H1 (cell line): ENCODE results near the gene COLQ. TPM values are rescaled to one million over a fixed set of nuclear protein-coding genes. Genes with fewer than 3 reads are reported as not detected.

Source experiments
- CTCF ChIA-PET: fragments of 300-600 bp; sonication (Branson Sonifier 250); formaldehyde crosslinking; loops from one replicate; lab custom pipeline; 2021; ENCODE audit not compliant: partially characterized antibody; lab: Charles Lee
- POLR2A ChIA-PET: fragments of 300-600 bp; sonication (Branson Sonifier 250); formaldehyde crosslinking; loops from one replicate; lab custom pipeline; 2021; ENCODE audit warnings: inconsistent platforms; ENCODE audit not compliant: partially characterized antibody; lab: Charles Lee
- DNase-seq, 2 experiments: peaks; one replicate each; pipeline versions ENCODE4 v3.0.0 to v3.0.0-alpha.2; 2010 to 2022; ENCODE audit warnings: low spot score in 2 of 2, low read depth in 1 of 2, mixed read lengths in 1 of 2
- FAIRE-seq: peaks from 2 replicates; lab custom pipeline; 2011; peaks lifted over from hg19 to GRCh38; lab: Jason Lieb, UNC
- H2AFZ ChIP-seq: 2 replicates; pipeline ENCODE4 v1.8.1; 2012; ENCODE audit warnings: low read length, inconsistent platforms
- H2AK5ac ChIP-seq: 2 replicates; pipeline ENCODE4 v1.6.1; 2013; ENCODE audit warnings: low read depth, low read length
- H2BK120ac ChIP-seq: replicated peaks from 2 replicates; pipeline ENCODE3; 2013; ENCODE audit warnings: low read depth, low read length, inconsistent platforms
- H2BK12ac ChIP-seq: 2 replicates; pipeline ENCODE4 v1.6.1; 2013; ENCODE audit warnings: low read depth, low read length
- H2BK15ac ChIP-seq: 2 replicates; pipeline ENCODE4 v1.6.1; 2013; ENCODE audit warnings: low read length
- H2BK20ac ChIP-seq: 2 replicates; pipeline ENCODE4 v1.6.1; 2013; ENCODE audit warnings: low read length
- H2BK5ac ChIP-seq: 2 replicates; pipeline ENCODE4 v1.6.1; 2013; ENCODE audit warnings: low read depth, low read length
- H3K14ac ChIP-seq: 2 replicates; pipeline ENCODE4 v1.6.1; 2013; ENCODE audit warnings: inconsistent platforms; ENCODE audit not compliant: insufficient read length
- H3K18ac ChIP-seq: 2 replicates; pipeline ENCODE4 v1.6.1; 2013; ENCODE audit warnings: low read length; ENCODE audit errors: extremely low read depth
- H3K23ac ChIP-seq: 2 replicates; pipeline ENCODE4 v1.6.1; 2013; ENCODE audit warnings: inconsistent platforms; ENCODE audit not compliant: insufficient read length
- H3K23me2 ChIP-seq: 2 replicates; pipeline ENCODE4 v1.6.1; 2013; ENCODE audit warnings: low read depth, low read length
- H3K27ac ChIP-seq: 2 replicates; pipeline ENCODE4 v1.6.1; 2011; ENCODE audit warnings: low read depth, low read length, inconsistent platforms
- H3K27me3 ChIP-seq, 4 experiments: replicated peaks in 1 of 4; 1 replicate in 1 of 4; 2 replicates in 3 of 4; pipeline versions ENCODE4 v1.6.1 to v1.8.1; 2011 to 2013; ENCODE audit warnings: low read length in 3 of 4, mild to moderate bottlenecking in 3 of 4, inconsistent platforms in 2 of 4, mixed read lengths in 2 of 4, moderate library complexity in 1 of 4; ENCODE audit not compliant: control insufficient read depth in 3 of 4, insufficient read depth in 3 of 4; ENCODE audit errors: extremely low read depth in 1 of 4
- H3K36me3 ChIP-seq, 4 experiments: 2 replicates each; pipeline versions ENCODE4 v1.6.1 to v1.8.1; 2011 to 2013; ENCODE audit warnings: mild to moderate bottlenecking in 4 of 4, low read length in 3 of 4, moderate library complexity in 2 of 4, control low read depth in 1 of 4, inconsistent platforms in 1 of 4; ENCODE audit not compliant: insufficient read depth in 4 of 4, control insufficient read depth in 2 of 4
- H3K4ac ChIP-seq: replicated peaks from 2 replicates; pipeline ENCODE3; 2013; ENCODE audit warnings: low read length, low read depth, mixed read lengths, inconsistent platforms; ENCODE audit not compliant: insufficient read length
- H3K4me1 ChIP-seq, 4 experiments: replicated peaks in 1 of 4; 1 replicate in 1 of 4; 2 replicates in 3 of 4; pipeline versions ENCODE4 v1.6.1 to v1.8.1; 2011 to 2013; ENCODE audit warnings: low read length in 3 of 4, inconsistent platforms in 2 of 4, mixed read lengths in 1 of 4; ENCODE audit not compliant: insufficient read depth in 4 of 4, control insufficient read depth in 3 of 4
- H3K4me2 ChIP-seq, 2 experiments: 2 replicates each; pipeline versions ENCODE4 v1.6.1 to v1.8.1; 2011 to 2013; ENCODE audit warnings: low read depth in 2 of 2, low read length in 2 of 2, control low read depth in 1 of 2, inconsistent platforms in 1 of 2, mild to moderate bottlenecking in 1 of 2; ENCODE audit not compliant: insufficient read depth in 1 of 2
- H3K4me3 ChIP-seq, 4 experiments: fragments of 200-600, 300-600 bp in 1 of 4; sonication (generic), shearing (Covaris generic), sonication (Bioruptor Twin) in 1 of 4; 2 replicates each; pipeline versions ENCODE4 v1.5.1 to v1.8.1; 2011 to 2016; ENCODE audit warnings: low read length in 4 of 4, low read depth in 3 of 4, control low read depth in 2 of 4, inconsistent platforms in 2 of 4, mild to moderate bottlenecking in 2 of 4, mixed read lengths in 1 of 4, moderate library complexity in 1 of 4; ENCODE audit not compliant: insufficient read depth in 2 of 4; ENCODE audit errors: extremely low read depth in 1 of 4
- H3K56ac ChIP-seq: replicated peaks from 2 replicates; pipeline ENCODE3; 2013; ENCODE audit warnings: low read depth, mild to moderate bottlenecking, mixed read lengths, low read length, inconsistent platforms; ENCODE audit not compliant: insufficient read length
- H3K79me1 ChIP-seq: 2 replicates; pipeline ENCODE4 v1.6.1; 2013; ENCODE audit warnings: low read depth, low read length, control low read depth
- H3K79me2 ChIP-seq, 2 experiments: 2 replicates each; pipeline versions ENCODE4 v1.6.1 to v1.8.1; 2012 to 2013; ENCODE audit warnings: low read length in 2 of 2, mild to moderate bottlenecking in 2 of 2, inconsistent platforms in 1 of 2; ENCODE audit not compliant: insufficient read depth in 2 of 2, control insufficient read depth in 1 of 2
- H3K9ac ChIP-seq, 4 experiments: replicated peaks in 1 of 4; 1 replicate in 1 of 4; 2 replicates in 3 of 4; pipeline versions ENCODE4 v1.6.1 to v1.8.1; 2011 to 2013; ENCODE audit warnings: low read depth in 3 of 4, low read length in 3 of 4, control low read depth in 2 of 4, mild to moderate bottlenecking in 2 of 4, moderate library complexity in 2 of 4, inconsistent platforms in 1 of 4; ENCODE audit errors: extremely low read depth in 1 of 4
- H3K9me3 ChIP-seq, 2 experiments: 2 replicates each; pipeline versions ENCODE4 v1.6.1 to v1.8.1; 2012 to 2013; ENCODE audit warnings: mild to moderate bottlenecking in 2 of 2, moderate library complexity in 2 of 2, control low read depth in 1 of 2, inconsistent platforms in 1 of 2, low read depth in 1 of 2, low read length in 1 of 2, mixed read lengths in 1 of 2; ENCODE audit not compliant: insufficient read depth in 2 of 2
- H4K20me1 ChIP-seq, 2 experiments: replicated peaks in 1 of 2; 2 replicates each; pipeline versions ENCODE3 to v1.8.1; 2011 to 2013; ENCODE audit warnings: inconsistent platforms in 2 of 2, low read length in 2 of 2, mild to moderate bottlenecking in 1 of 2; ENCODE audit not compliant: insufficient read depth in 2 of 2, control insufficient read depth in 1 of 2
- H4K5ac ChIP-seq: 2 replicates; pipeline ENCODE4 v1.6.1; 2013; ENCODE audit warnings: low read length, low read depth, mixed read lengths, inconsistent platforms; ENCODE audit not compliant: insufficient read length
- H4K8ac ChIP-seq: 2 replicates; pipeline ENCODE4 v1.8.0; 2013; ENCODE audit warnings: mild to moderate bottlenecking, moderate library complexity, low read length, inconsistent platforms; ENCODE audit not compliant: insufficient read depth; ENCODE audit errors: extremely low read depth
- H4K91ac ChIP-seq: replicated peaks from 2 replicates; pipeline ENCODE3; 2013; ENCODE audit warnings: low read length, mixed read lengths, inconsistent platforms; ENCODE audit not compliant: insufficient read length
- ASH2L ChIP-seq: fragments of 200-600, 300-600 bp; sonication (generic); IDR thresholded peaks from one replicate; pipeline ENCODE4 v1.7.1; 2017; ENCODE audit warnings: low read length
- BRCA1 ChIP-seq: IDR thresholded peaks from 2 replicates; pipeline ENCODE4 v1.6.1; 2012; ENCODE audit warnings: low read depth, low read length, improper control_type of control experiment
- CBX5 ChIP-seq: fragments of 300-800, 300-1000 bp; sonication (generic); IDR thresholded peaks from 2 replicates; pipeline ENCODE4 v1.7.1; 2016; ENCODE audit warnings: antibody characterized with exemption, low read length, low read depth
- FOSL1 ChIP-seq: IDR thresholded peaks from 2 replicates; pipeline ENCODE4 v1.6.1; 2011; ENCODE audit warnings: mild to moderate bottlenecking, low read depth, low read length, moderate library complexity; ENCODE audit not compliant: insufficient read depth
- HDAC6 ChIP-seq: IDR thresholded peaks from one replicate; pipeline ENCODE4 v1.7.1; 2012; ENCODE audit warnings: low read depth, mild to moderate bottlenecking, inconsistent platforms, low read length, moderate library complexity
- WGBS, 2 experiments: shearing (Covaris generic) in 1 of 2; methylation state at CpG; one replicate each; pipeline versions ENCODE4 v1.1.6 to v1.1.7; 2013 to 2015; ENCODE audit warnings: low lambda C conversion rate in 2 of 2, mixed read lengths in 2 of 2, inconsistent platforms in 1 of 2, low coverage in 1 of 2, missing lambda C conversion rate in 1 of 2; ENCODE audit not compliant: insufficient replicate concordance in 2 of 2, insufficient coverage in 1 of 2, insufficient read length in 1 of 2; ENCODE audit errors: extremely low coverage in 1 of 2, missing lambda C conversion rate in 1 of 2; 5-methylcytosine and 5-hydroxymethylcytosine counted together
- polyA plus RNA-seq, 7 experiments: library from polyadenylated mRNA; depleted of rRNA in 3 of 7; stranded (reverse) in 5 of 7; unstranded in 2 of 7; fragments of >200 nt in 5 of 7; fragments of 200-250 nt in 2 of 7; gene quantifications; 1 replicate in 5 of 7; 2 replicates in 1 of 7; 4 replicates in 1 of 7; pipeline versions ENCODE4 v1.2.1 to v1.2.3, GENCODE V29; 2011 to 2013; ENCODE audit warnings: missing spikeins in 2 of 7, mixed read lengths in 2 of 7
- total RNA-seq: library from RNA; stranded (reverse); fragmentation: NEBNext Ultra II Directional; extraction: Animal tissue kit (Norgen Biotek cat#: 25700); gene quantifications from 2 replicates; pipeline ENCODE4 v1.2.1, GENCODE V29; 2021

Gene COLQ
- total and polyA plus RNA-seq, 2 of the 8 experiments (the other 6 are each of a cell fraction or from before 2014, with no cell fraction given), result 1.5 to 1.9 TPM

DNA sequence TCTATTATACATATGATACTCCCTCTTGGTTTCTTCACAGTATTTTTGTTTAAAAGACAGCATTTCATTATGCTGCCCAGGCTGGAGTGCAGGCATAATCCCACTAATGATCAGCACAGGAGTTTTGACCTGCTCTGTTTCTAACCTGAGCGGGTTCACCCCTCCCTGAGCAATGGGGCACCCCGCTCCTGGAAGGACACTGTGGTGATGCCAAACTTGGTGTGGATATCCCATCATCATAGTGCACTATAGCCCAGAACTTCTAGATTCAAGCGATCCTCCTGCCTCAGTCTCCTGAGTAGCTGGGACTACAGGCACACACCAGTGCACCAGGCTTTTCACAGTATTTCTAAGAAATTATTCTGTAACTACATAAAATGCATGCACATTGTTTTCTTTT, 14.9 kb downstream of the COLQ start:
- no peak overlapping the region for H2AFZ ChIP-seq
- no peak for TF ChIP-seq BRCA1
- TF ChIP-seq CBX5, result no peak
- no peak for TF ChIP-seq FOSL1
- TF ChIP-seq ASH2L, result no peak
- no peak for TF ChIP-seq HDAC6

More for the DNA sequence above, 14.9 kb downstream of the COLQ start:
- H3K79me2 ChIP-seq, result no peaks in the 10 kb centered on the region
- H3K4me1 ChIP-seq, result 0 out of 7 replicates have a peak, but pooled peaks cover 0 to 2% (median 0%) of the 10 kb centered on the region in 4 experiments
- H2BK15ac ChIP-seq, result no peak overlapping the region
- no peak overlapping the region for H2BK20ac ChIP-seq
- ChIA-PET POLR2A (no interaction called here), CTCF (no interaction called here)
- whole genome bisulfite sequencing, 2 experiments, result 83% methylated on average over 3 of the region's 3 CpGs; no CpG with 5 or more reads in 1 of the 2 experiments
- no peaks in the 10 kb centered on the region for H3K9me3 ChIP-seq
- no peak overlapping the region for H3K14ac ChIP-seq
- no peak overlapping the region for H3K9ac ChIP-seq
- H3K27ac ChIP-seq, result no peak overlapping the region
- no peak overlapping the region for H4K8ac ChIP-seq
- H4K20me1 ChIP-seq, result no peaks in the 10 kb centered on the region
- no peak overlapping the region for H4K91ac ChIP-seq
- no peaks in the 10 kb centered on the region; the same call in 1 of the 2 replicates for H3K79me1 ChIP-seq
- H3K18ac ChIP-seq, result no peak overlapping the region
- no peak overlapping the region for H2BK5ac ChIP-seq
- H4K5ac ChIP-seq, result no peak overlapping the region
- DNase-seq (no peak), FAIRE-seq (no peak)
- H3K27me3 ChIP-seq, result no peaks in the 10 kb centered on the region; a peak in 1 of 7 replicates
- H2AK5ac ChIP-seq, result no peak overlapping the region
- H3K4me3 ChIP-seq, result no peak overlapping the region
- no peak overlapping the region for H3K23ac ChIP-seq
- H3K36me3 ChIP-seq, result no peaks in the 10 kb centered on the region
- H3K4me2 ChIP-seq, result no peak overlapping the region
- no peak overlapping the region for H2BK120ac ChIP-seq
- H3K4ac ChIP-seq, result no peak overlapping the region
- H3K23me2 ChIP-seq, result no peaks in the 10 kb centered on the region
- no peak overlapping the region for H3K56ac ChIP-seq
- H2BK12ac ChIP-seq, result no peak overlapping the region
